Measurements from ENCODE around the gene RETNLB.

RETNLB gene

GRCh38 chr3:108742929-108743328 is 14.3 kb downstream of the RETNLB start:
- no peak overlapping the region for H3K4me3 ChIP-seq (ENCODE audit: low read depth, low read length)
- TF ChIP-seq POLR2A (IDR thresholded peaks at IDR 0.05; ENCODE audit: extremely low read depth, insufficient read length), result no peak
- TF ChIP-seq, protein P1, sequence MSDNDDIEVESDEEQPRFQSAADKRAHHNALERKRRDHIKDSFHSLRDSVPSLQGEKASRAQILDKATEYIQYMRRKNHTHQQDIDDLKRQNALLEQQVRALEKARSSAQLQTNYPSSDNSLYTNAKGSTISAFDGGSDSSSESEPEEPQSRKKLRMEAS (IDR thresholded peaks at IDR 0.05; ENCODE audit: low read depth, low read length), result no peak
- no peak for TF ChIP-seq MYC (IDR thresholded peaks at IDR 0.05; ENCODE audit: low read depth, low read length)
- no peak for TF ChIP-seq CTCF (IDR thresholded peaks at IDR 0.05; ENCODE audit: low read depth, low read length)
- DNase-seq (ENCODE audit: low read depth), result no peak

- H3K4me3 ChIP-seq (ENCODE audit: low read depth, low read length), result no peak overlapping the region
- no peak for DNase-seq (ENCODE audit: low read depth)
- TF ChIP-seq, protein P1 (IDR thresholded peaks at IDR 0.05; ENCODE audit: low read depth, low read length), result no peak
Measured at GRCh38 chr3:108736821-108737220, 20.4 kb downstream of the RETNLB start.

DNA sequence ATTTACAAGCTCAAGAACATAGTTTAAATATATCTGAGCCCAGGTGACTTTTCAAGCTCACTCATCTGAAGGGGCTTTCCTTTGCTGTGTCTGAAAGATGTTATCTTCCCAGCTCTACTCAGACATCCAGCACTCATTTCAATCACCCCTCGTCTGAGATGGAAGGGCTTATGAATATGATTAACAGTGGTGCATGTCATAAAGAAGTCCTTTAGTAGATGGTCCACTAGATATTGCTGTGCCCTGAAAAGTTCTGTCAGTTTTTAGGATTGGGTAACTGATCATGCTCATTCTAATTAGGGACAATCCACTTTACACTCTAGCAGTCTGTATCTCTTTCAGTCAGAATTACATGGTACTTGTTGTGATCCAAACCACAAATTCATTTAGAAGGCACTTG is 28.3 kb downstream of the RETNLB start:
- H3K4me3 ChIP-seq (ENCODE audit: low read depth, low read length), result no peak overlapping the region
- TF ChIP-seq MYC (IDR thresholded peaks at IDR 0.05; ENCODE audit: low read depth, low read length) (no peak), POLR2A (IDR thresholded peaks at IDR 0.05; ENCODE audit: extremely low read depth, insufficient read length) (no peak), CTCF (IDR thresholded peaks at IDR 0.05; ENCODE audit: low read depth, low read length) (no peak)
- TF ChIP-seq, protein P1 (IDR thresholded peaks at IDR 0.05; ENCODE audit: low read depth, low read length), result no peak
- no peak for DNase-seq (ENCODE audit: low read depth)

DNA sequence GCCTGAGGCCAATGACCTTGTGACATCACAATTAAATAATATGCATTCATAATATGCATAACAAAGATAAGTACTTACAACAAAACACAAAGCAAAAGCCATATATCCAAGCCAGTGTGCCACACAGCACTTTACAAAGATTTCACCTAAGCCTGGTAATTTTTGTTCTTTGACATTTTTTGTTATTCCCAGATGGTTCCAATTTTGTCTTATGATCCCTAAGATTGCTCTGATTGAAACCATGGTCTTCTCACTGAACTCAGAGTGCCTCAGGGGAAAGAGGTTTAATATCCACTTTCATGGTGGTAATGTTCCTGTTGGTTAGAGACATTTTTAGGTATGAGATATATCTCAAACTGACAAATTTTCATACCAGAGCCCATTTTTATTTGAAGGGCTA is 29.1 kb downstream of the RETNLB start:
- no peak for DNase-seq (ENCODE audit: low read depth)
- TF ChIP-seq CTCF (IDR thresholded peaks at IDR 0.05; ENCODE audit: low read depth, low read length) (no peak), POLR2A (IDR thresholded peaks at IDR 0.05; ENCODE audit: extremely low read depth, insufficient read length) (no peak), MYC (IDR thresholded peaks at IDR 0.05; ENCODE audit: low read depth, low read length) (no peak)
- TF ChIP-seq, protein P1 (IDR thresholded peaks at IDR 0.05; ENCODE audit: low read depth, low read length), result no peak
- H3K4me3 ChIP-seq (ENCODE audit: low read depth, low read length), result no peak overlapping the region

GRCh38 chr3:108724101-108724500 is 33.1 kb downstream of the RETNLB start:
- no peak overlapping the region for H3K4me3 ChIP-seq (ENCODE audit: low read depth, low read length)
- DNase-seq (ENCODE audit: low read depth), result peak; percentile 2
- TF ChIP-seq, protein P1 (IDR thresholded peaks at IDR 0.05; ENCODE audit: low read depth, low read length), result no peak
- TF ChIP-seq POLR2A (IDR thresholded peaks at IDR 0.05; ENCODE audit: extremely low read depth, insufficient read length) (no peak), CTCF (IDR thresholded peaks at IDR 0.05; ENCODE audit: low read depth, low read length) (no peak), MYC (IDR thresholded peaks at IDR 0.05; ENCODE audit: low read depth, low read length) (no peak)

- TF ChIP-seq CTCF (IDR thresholded peaks at IDR 0.05; ENCODE audit: low read depth, low read length) (no peak), MYC (IDR thresholded peaks at IDR 0.05; ENCODE audit: low read depth, low read length) (no peak)
- DNase-seq (ENCODE audit: low read depth), result no peak
- no peak overlapping the region for H3K4me3 ChIP-seq (ENCODE audit: low read depth, low read length)
Measured at GRCh38 chr3:108722724-108723123, 34.5 kb downstream of the RETNLB start.

Measured in NB4 (cell line).